ENCODE data around the gene COL4A2.
"Not testable (repeated sequence)": the region's sequence is repeated elsewhere in the genome, so short reads cannot be mapped to it uniquely, and the experiment has no call there.

Gene COL4A2

GRCh38 chr13:110308656-110309359 lies 1.7 kb downstream of the COL4A2 start:
- DNase-seq: no peak

GRCh38 chr13:110309661-110310524 lies 2.8 kb downstream of the COL4A2 start:
- DNase-seq: no peak

GRCh38 chr13:110310541-110311442 lies 3.7 kb downstream of the COL4A2 start:
- DNase-seq: no peak

- DNase-seq: no peak
Observed at GRCh38 chr13:110311443-110312338, 4.6 kb downstream of the COL4A2 start.

- DNase-seq: no peak
Observed at GRCh38 chr13:110312339-110313031, 5.4 kb downstream of the COL4A2 start.

- DNase-seq: not testable (repeated sequence)
Observed at GRCh38 chr13:110313261-110313660, 6.2 kb downstream of the COL4A2 start.

GRCh38 chr13:110313733-110314132 lies 6.6 kb downstream of the COL4A2 start:
- DNase-seq: not testable (repeated sequence)

GRCh38 chr13:110314516-110315245 lies 7.6 kb downstream of the COL4A2 start:
- no peak for DNase-seq

- DNase-seq: no peak
Observed at GRCh38 chr13:110316196-110316595, 9.1 kb downstream of the COL4A2 start.

GRCh38 chr13:110317093-110317492 lies 10.0 kb downstream of the COL4A2 start:
- no peak for DNase-seq

GRCh38 chr13:110317496-110318195 lies 10.6 kb downstream of the COL4A2 start:
- no peak for DNase-seq

- no peak for DNase-seq
Observed at GRCh38 chr13:110318920-110319319, 11.8 kb downstream of the COL4A2 start.

- no peak for DNase-seq
Observed at GRCh38 chr13:110319397-110319773, 12.3 kb downstream of the COL4A2 start.

- DNase-seq: no peak
Observed at GRCh38 chr13:110319774-110320509, 12.9 kb downstream of the COL4A2 start.

GRCh38 chr13:110320645-110321044 lies 13.6 kb downstream of the COL4A2 start:
- no peak for DNase-seq

GRCh38 chr13:110321573-110321972 lies 14.5 kb downstream of the COL4A2 start:
- not testable (repeated sequence) for DNase-seq

GRCh38 chr13:110322126-110322827 lies 15.2 kb downstream of the COL4A2 start:
- no peak for DNase-seq

- no peak for DNase-seq
Observed at GRCh38 chr13:110322828-110323171, 15.7 kb downstream of the COL4A2 start.

Data from SHP77 treated with DMSO at 0.1 percent for 48 hours (cell line).